Liver (tissue), 3 donors: ENCODE measurements around the gene NABP2.

Source experiments
- ATF3 ChIP-seq: IDR thresholded peaks from 2 replicates; pipeline ENCODE4 v1.6.1; 2016; ENCODE audit warnings: antibody characterized with exemption
- CTCF ChIP-seq: fragments of 150-350 bp; IDR thresholded peaks from 2 replicates; pipeline ENCODE4 v1.5.1; 2017; ENCODE audit warnings: improper control_type of control experiment, low read depth, low read length; ENCODE audit not compliant: missing input control
- MAX ChIP-seq: IDR thresholded peaks from 2 replicates; pipeline ENCODE4 v1.6.1; 2016; ENCODE audit warnings: antibody characterized with exemption
- RAD21 ChIP-seq, 2 donors: IDR thresholded peaks; 2 replicates each; pipeline ENCODE4 v1.6.1; 2016; ENCODE audit warnings: antibody characterized with exemption in 2 of 2, mild to moderate bottlenecking in 2 of 2
- TAF1 ChIP-seq: conservative IDR thresholded peaks from 2 replicates; pipeline ENCODE4 v1.6.1; 2016; ENCODE audit warnings: antibody characterized with exemption, mild to moderate bottlenecking
- ZBTB33 ChIP-seq: IDR thresholded peaks from 2 replicates; pipeline ENCODE4 v1.6.1; 2016; ENCODE audit warnings: antibody characterized with exemption
- donor health status: healthy.
- donor health status: healthy.

- TF ChIP-seq RAD21 (IDR thresholded peaks at IDR 0.05), result no peak
- no peak for TF ChIP-seq ZBTB33
- TF ChIP-seq CTCF, result no peak
- TF ChIP-seq TAF1, result no peak
- no peak for TF ChIP-seq MAX
- no peak for TF ChIP-seq ATF3
These were observed 11.9 kb downstream of the NABP2 start for GRCh38 chr12:56236091-56236490.
